IPS-NIHi11 (cell line): ENCODE results near the gene AGTRAP.

ENCODE experiments used
- DNase-seq: peaks from one replicate; pipeline ENCODE4 v3.0.0; 2012; ENCODE audit warnings: mixed read lengths, low spot score

AGTRAP gene

GRCh38 chr1:11735854-11736745, at the start of gene AGTRAP:
Gene AGTRAP (plus strand): TSS chr1:11736136. CDS start chr1:11736209, 73 bp downstream.
- peak; percentile 97 for DNase-seq

GRCh38 chr1:11688506-11688905, 47.4 kb upstream of the AGTRAP start:
- no peak for DNase-seq

GRCh38 chr1:11690397-11691301, 45.3 kb upstream of the AGTRAP start:
- no peak for DNase-seq

GRCh38 chr1:11691302-11691914, 44.5 kb upstream of the AGTRAP start, which contains the start of gene DRAXIN:
Gene DRAXIN (plus strand): TSS chr1:11691710. CDS start chr1:11706259, 14,549 bp downstream.
- DNase-seq: peak; percentile 90

GRCh38 chr1:11691928-11692711, 43.8 kb upstream of the AGTRAP start:
- peak; percentile 36 for DNase-seq

- no peak for DNase-seq
Measured at GRCh38 chr1:11693024-11693590, 42.8 kb upstream of the AGTRAP start.

- no peak for DNase-seq
Measured at GRCh38 chr1:11693917-11694316, 42.0 kb upstream of the AGTRAP start.

- DNase-seq: no peak
Measured at GRCh38 chr1:11695861-11696260, 40.1 kb upstream of the AGTRAP start.

GRCh38 chr1:11697188-11697892, 38.6 kb upstream of the AGTRAP start:
- DNase-seq: no peak

- DNase-seq: no peak
Measured at GRCh38 chr1:11697893-11698210, 38.1 kb upstream of the AGTRAP start.

- DNase-seq: no peak
Measured at GRCh38 chr1:11700601-11701467, 35.1 kb upstream of the AGTRAP start.

GRCh38 chr1:11701551-11701961, 34.4 kb upstream of the AGTRAP start:
- no peak for DNase-seq

- no peak for DNase-seq
Measured at GRCh38 chr1:11701981-11702803, 33.7 kb upstream of the AGTRAP start.

- no peak for DNase-seq
Measured at GRCh38 chr1:11703357-11704193, 32.4 kb upstream of the AGTRAP start.

- DNase-seq: peak; percentile 73
Measured at GRCh38 chr1:11704194-11704529, 31.8 kb upstream of the AGTRAP start.

GRCh38 chr1:11704691-11705475, 31.1 kb upstream of the AGTRAP start:
- peak; percentile 51 for DNase-seq

GRCh38 chr1:11705596-11705995, 30.3 kb upstream of the AGTRAP start:
- DNase-seq: no peak
